HG03457 (cell line): ENCODE measurements around the gene PRR23E.

Experiments used
- ATAC-seq: cut with Tn5 transposase; IDR thresholded peaks from one replicate; pipeline ENCODE4 v1.9.1; 2021; ENCODE audit warnings: moderate number of reproducible peaks; ENCODE audit not compliant: unreplicated experiment

Gene PRR23E

GRCh38 chr3:127192576-127193232, at the start of gene PRR23E:
PRR23E (plus strand) TSS chr3:127193131; CDS start chr3:127196686, 3,555 bp downstream.
- no peak for ATAC-seq

GRCh38 chr3:127143172-127143571, 49.8 kb upstream of the PRR23E start:
- ATAC-seq: no peak

GRCh38 chr3:127144631-127145030, 48.3 kb upstream of the PRR23E start:
- ATAC-seq: no peak

GRCh38 chr3:127145266-127145665, 47.7 kb upstream of the PRR23E start:
- ATAC-seq: no peak

- no peak for ATAC-seq
Observed at GRCh38 chr3:127147291-127147885, 45.5 kb upstream of the PRR23E start.

GRCh38 chr3:127149621-127150310, 43.2 kb upstream of the PRR23E start:
- no peak for ATAC-seq

GRCh38 chr3:127150513-127151250, 42.2 kb upstream of the PRR23E start:
- ATAC-seq: no peak

- ATAC-seq: no peak
Observed at GRCh38 chr3:127151251-127151564, 41.7 kb upstream of the PRR23E start.

- no peak for ATAC-seq
Observed at GRCh38 chr3:127151992-127152650, 40.8 kb upstream of the PRR23E start.

GRCh38 chr3:127152684-127153505, 40.0 kb upstream of the PRR23E start:
- ATAC-seq: no peak

- no peak for ATAC-seq
Observed at GRCh38 chr3:127153506-127153815, 39.5 kb upstream of the PRR23E start.

- no peak for ATAC-seq
Observed at GRCh38 chr3:127156338-127157050, 36.4 kb upstream of the PRR23E start.

- ATAC-seq: no peak
Observed at GRCh38 chr3:127157171-127157828, 35.6 kb upstream of the PRR23E start.

- ATAC-seq: no peak
Observed at GRCh38 chr3:127158614-127159229, 34.2 kb upstream of the PRR23E start.

- no peak for ATAC-seq
Observed at GRCh38 chr3:127159543-127159942, 33.4 kb upstream of the PRR23E start.

- no peak for ATAC-seq
Observed at GRCh38 chr3:127161236-127161635, 31.7 kb upstream of the PRR23E start.

GRCh38 chr3:127161973-127162579, 30.9 kb upstream of the PRR23E start:
- no peak for ATAC-seq

- no peak for ATAC-seq
Observed at GRCh38 chr3:127162947-127163645, 29.8 kb upstream of the PRR23E start.
